Muscle layer of duodenum (tissue), 2 donors: ENCODE data around the gene REPS2.
"Not testable (repeated sequence)": the region's sequence is repeated elsewhere in the genome, so short reads cannot be mapped to it uniquely, and the experiment has no call there.

Source experiments
- H3K27ac ChIP-seq: one replicate; pipeline ENCODE4 v1.7.0; 2013; ENCODE audit warnings: mild to moderate bottlenecking, low read length
- H3K27me3 ChIP-seq: one replicate; pipeline ENCODE4 v1.7.0; 2013; ENCODE audit warnings: low read depth, mild to moderate bottlenecking, control low read depth, low read length
- H3K36me3 ChIP-seq, 2 donors: one replicate each; pipeline ENCODE4 v1.7.0; 2013; ENCODE audit warnings: low read length in 2 of 2, control low read depth in 1 of 2, mild to moderate bottlenecking in 1 of 2; ENCODE audit not compliant: insufficient read depth in 2 of 2, control insufficient read depth in 1 of 2
- H3K4me1 ChIP-seq, 2 donors: one replicate each; pipeline ENCODE4 v1.7.0; 2013; ENCODE audit warnings: low read length in 2 of 2, mild to moderate bottlenecking in 2 of 2, control low read depth in 1 of 2, moderate library complexity in 1 of 2; ENCODE audit not compliant: insufficient read depth in 2 of 2, control insufficient read depth in 1 of 2
- H3K4me3 ChIP-seq, 2 donors: one replicate each; pipeline ENCODE4 v1.7.0; 2013; ENCODE audit warnings: low read length in 2 of 2, low read depth in 1 of 2, mild to moderate bottlenecking in 1 of 2
- H3K9me3 ChIP-seq, 2 donors: one replicate each; pipeline ENCODE4 v1.7.0; 2013; ENCODE audit warnings: low read length in 2 of 2, control low read depth in 1 of 2, mild to moderate bottlenecking in 1 of 2; ENCODE audit not compliant: control insufficient read depth in 1 of 2
- donor health status: healthy.

The REPS2 gene

GRCh38 chrX:16930392-16930791 lies 16.1 kb upstream of the REPS2 start:
- no peaks in the 10 kb centered on the region for H3K4me1 ChIP-seq
- no peaks in the 10 kb centered on the region for H3K9me3 ChIP-seq
- no peak overlapping the region for H3K4me3 ChIP-seq
- H3K27me3 ChIP-seq, result no peaks in the 10 kb centered on the region
- H3K27ac ChIP-seq, result no peak overlapping the region
- H3K36me3 ChIP-seq, result no peaks in the 10 kb centered on the region

- no peak overlapping the region for H3K27ac ChIP-seq
- no peaks in the 10 kb centered on the region for H3K27me3 ChIP-seq
- H3K36me3 ChIP-seq, result no peaks in the 10 kb centered on the region
- no peak overlapping the region for H3K4me3 ChIP-seq
- H3K4me1 ChIP-seq, result no peaks in the 10 kb centered on the region
- H3K9me3 ChIP-seq, result no peaks in the 10 kb centered on the region
Measured at GRCh38 chrX:16931371-16931770, 15.1 kb upstream of the REPS2 start.

- H3K4me3 ChIP-seq, result no peak overlapping the region
- no peaks in the 10 kb centered on the region for H3K36me3 ChIP-seq
- H3K9me3 ChIP-seq, result no peaks in the 10 kb centered on the region
- no peaks in the 10 kb centered on the region for H3K4me1 ChIP-seq
- no peak overlapping the region for H3K27ac ChIP-seq
- no peaks in the 10 kb centered on the region for H3K27me3 ChIP-seq
Measured at GRCh38 chrX:16931855-16932575, 14.4 kb upstream of the REPS2 start.

- no peaks in the 10 kb centered on the region for H3K36me3 ChIP-seq
- no peaks in the 10 kb centered on the region for H3K4me1 ChIP-seq
- no peaks in the 10 kb centered on the region for H3K27me3 ChIP-seq
- no peak overlapping the region for H3K27ac ChIP-seq
- H3K9me3 ChIP-seq, result peaks cover 0 to under 1% of the 10 kb centered on the region in 2 donors
- H3K4me3 ChIP-seq, result no peak overlapping the region
Measured at GRCh38 chrX:16934185-16934584, 12.3 kb upstream of the REPS2 start.

GRCh38 chrX:16946971-16947562 lies 609 bp downstream of the REPS2 start:
- Histone ChIP-seq H3K36me3 (no peaks in the 10 kb centered on the region), H3K9me3 (no peaks in the 10 kb centered on the region), H3K27me3 (no peaks in the 10 kb centered on the region), H3K4me1 (peaks cover 0 to 9% of the 10 kb centered on the region in 2 donors), H3K4me3 (peak overlapping the region; percentile 59 to 73), H3K27ac (no peak overlapping the region)

- Histone ChIP-seq H3K27ac (no peak overlapping the region), H3K27me3 (no peaks in the 10 kb centered on the region), H3K4me1 (peaks cover 0 to 9% of the 10 kb centered on the region in 2 donors), H3K36me3 (no peaks in the 10 kb centered on the region), H3K4me3 (no peak overlapping the region), H3K9me3 (no peaks in the 10 kb centered on the region)
Measured at GRCh38 chrX:16950423-16950822, 4.0 kb downstream of the REPS2 start.

GRCh38 chrX:16953606-16954211 lies 7.3 kb downstream of the REPS2 start:
- no peak overlapping the region for H3K4me3 ChIP-seq
- H3K9me3 ChIP-seq, result no peaks in the 10 kb centered on the region
- peaks cover 0 to 4% of the 10 kb centered on the region in 2 donors for H3K4me1 ChIP-seq
- no peak overlapping the region for H3K27ac ChIP-seq
- H3K36me3 ChIP-seq, result no peaks in the 10 kb centered on the region
- H3K27me3 ChIP-seq, result no peaks in the 10 kb centered on the region

GRCh38 chrX:16957751-16958150 lies 11.3 kb downstream of the REPS2 start:
- Histone ChIP-seq H3K4me3 (no peak overlapping the region), H3K9me3 (no peaks in the 10 kb centered on the region), H3K27ac (no peak overlapping the region), H3K4me1 (peaks cover 0 to 4% of the 10 kb centered on the region in 2 donors), H3K36me3 (no peaks in the 10 kb centered on the region), H3K27me3 (no peaks in the 10 kb centered on the region)

- no peak overlapping the region for H3K4me3 ChIP-seq
- H3K27me3 ChIP-seq, result no peaks in the 10 kb centered on the region
- H3K9me3 ChIP-seq, result no peaks in the 10 kb centered on the region
- peaks cover 0 to 4% of the 10 kb centered on the region in 2 donors for H3K4me1 ChIP-seq
- no peaks in the 10 kb centered on the region for H3K36me3 ChIP-seq
- H3K27ac ChIP-seq, result no peak overlapping the region
Measured at GRCh38 chrX:16958356-16958755, 11.9 kb downstream of the REPS2 start.

GRCh38 chrX:16962661-16963060 lies 16.2 kb downstream of the REPS2 start:
- H3K9me3 ChIP-seq, H3K4me1 ChIP-seq, H3K36me3 ChIP-seq, H3K27ac ChIP-seq, H3K4me3 ChIP-seq, H3K27me3 ChIP-seq: not testable (repeated sequence)

- Histone ChIP-seq H3K4me1 (no peaks in the 10 kb centered on the region), H3K27me3 (no peaks in the 10 kb centered on the region), H3K4me3 (no peak overlapping the region), H3K9me3 (no peaks in the 10 kb centered on the region), H3K36me3 (no peaks in the 10 kb centered on the region), H3K27ac (no peak overlapping the region)
Measured at GRCh38 chrX:16963216-16963615, 16.8 kb downstream of the REPS2 start.
